Esophagus muscularis mucosa (tissue), 4 donors: ENCODE results near the gene PLXDC2. TPM values are rescaled to one million over a fixed set of nuclear protein-coding genes. Genes with fewer than 3 reads are reported as not detected.

ENCODE experiments used
- DNase-seq: peaks from one replicate; pipeline ENCODE4 v3.0.0-alpha.2; 2017; ENCODE audit errors: extremely low spot score
- H3K27ac ChIP-seq, 4 donors: fragments of 200-600 bp; sonication (generic); replicated peaks in 1 of 4; 1 replicate in 3 of 4; 2 replicates in 1 of 4; pipeline ENCODE4 v1.5.1; 2016 to 2019; ENCODE audit warnings: mild to moderate bottlenecking in 1 of 4
- H3K27me3 ChIP-seq, 4 donors: fragments of 200-600 bp; sonication (generic); one replicate each; pipeline versions ENCODE4 v1.5.1 to v1.6.0; 2016 to 2019
- H3K36me3 ChIP-seq, 4 donors: fragments of 200-600 bp; sonication (generic); one replicate each; pipeline ENCODE4 v1.5.1; 2016 to 2019
- H3K4me1 ChIP-seq, 4 donors: fragments of 200-600 bp; sonication (generic); one replicate each; pipeline ENCODE4 v1.5.1; 2016 to 2019
- H3K4me3 ChIP-seq, 4 donors: fragments of 200-600 bp; sonication (generic); 1 replicate in 2 of 4; 2 replicates in 2 of 4; pipeline ENCODE4 v1.5.1; 2016 to 2019; ENCODE audit warnings: mild to moderate bottlenecking in 4 of 4, moderate library complexity in 1 of 4
- H3K9me3 ChIP-seq, 4 donors: fragments of 200-600 bp; sonication (generic); 1 replicate in 3 of 4; 2 replicates in 1 of 4; pipeline ENCODE4 v1.5.1; 2016 to 2019
- EP300 ChIP-seq: sonication (generic); formaldehyde crosslinking; IDR thresholded peaks from one replicate; pipeline ENCODE4 v1.6.1; 2017; ENCODE audit warnings: antibody characterized with exemption
- POLR2A ChIP-seq: fragments of 450-650 bp; IDR thresholded peaks from one replicate; pipeline ENCODE4 v1.6.1; 2017; ENCODE audit warnings: antibody characterized with exemption, moderate library complexity, mild to moderate bottlenecking, low read depth
- POLR2AphosphoS5 ChIP-seq, 2 donors: sonication (generic); formaldehyde crosslinking; IDR thresholded peaks; one replicate each; pipeline ENCODE4 v1.6.1; 2017; ENCODE audit warnings: antibody characterized with exemption in 2 of 2
- WGBS: methylation state at CpG from one replicate; pipeline ENCODE4 v1.1.5; 2018; 5-methylcytosine and 5-hydroxymethylcytosine counted together
- intact Hi-C: fragments of 100-400 bp; cut with DNase I; formaldehyde crosslinking; loops from one replicate; pipeline ENCODE4 v1.15.1; 2023
- total RNA-seq, 4 donors: library from RNA; depleted of rRNA; stranded (reverse); fragments of >200 nt; gene quantifications; one replicate each; pipeline versions ENCODE4 v1.1.0 to v1.2.1, GENCODE V29; 2016
- TF ChIP-seq, protein P1 (sequence below), 3 experiments: fragments of 200-600 bp in 2 of 3; fragments of 450-650 bp in 1 of 3; sonication (generic) in 2 of 3; IDR thresholded peaks; one replicate each; pipeline ENCODE4 v1.5.1; 2017 to 2019; ENCODE audit warnings: antibody characterized with exemption in 3 of 3, mild to moderate bottlenecking in 2 of 3, moderate library complexity in 1 of 3

The PLXDC2 gene
- total RNA-seq, 4 donors from 2014 or later: 28.7 to 54.2 (median 42.4) TPM

DNA sequence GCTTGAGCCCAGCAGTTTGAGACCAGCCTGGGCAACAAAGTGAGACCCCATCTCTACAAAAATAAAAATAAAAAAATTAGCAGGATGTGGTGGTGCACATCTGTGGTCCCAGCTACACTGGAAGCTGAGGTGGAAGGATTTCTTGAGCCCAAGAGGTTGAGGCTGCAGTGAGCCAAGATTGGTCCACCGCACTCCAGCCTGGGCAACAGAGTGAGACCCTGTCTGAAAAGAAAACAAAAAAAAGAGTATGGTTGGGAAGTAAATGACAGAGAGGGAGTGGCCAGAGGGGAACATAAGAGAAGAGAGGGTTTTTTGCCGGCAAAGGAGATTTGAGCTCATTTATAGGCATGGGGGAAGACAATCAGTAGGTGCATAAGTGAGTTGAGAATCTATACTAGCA, 19.7 kb downstream of the PLXDC2 start:
- Histone ChIP-seq H3K27ac (no peak overlapping the region), H3K9me3 (no peaks in the 10 kb centered on the region), H3K4me3 (no peak overlapping the region), H3K4me1 (peaks cover 0 to 26% (median 17%) of the 10 kb centered on the region in 4 donors), H3K27me3 (no peaks in the 10 kb centered on the region), H3K36me3 (no peaks in the 10 kb centered on the region)
- DNase-seq: no peak
- 93% methylated on average over 2 of the region's 2 CpGs for WGBS
- intact Hi-C loops: no loop called here
- TF ChIP-seq POLR2A (no peak), POLR2AphosphoS5 (IDR thresholded peaks at IDR 0.05) (no peak), EP300 (no peak)
- TF ChIP-seq, protein P1, sequence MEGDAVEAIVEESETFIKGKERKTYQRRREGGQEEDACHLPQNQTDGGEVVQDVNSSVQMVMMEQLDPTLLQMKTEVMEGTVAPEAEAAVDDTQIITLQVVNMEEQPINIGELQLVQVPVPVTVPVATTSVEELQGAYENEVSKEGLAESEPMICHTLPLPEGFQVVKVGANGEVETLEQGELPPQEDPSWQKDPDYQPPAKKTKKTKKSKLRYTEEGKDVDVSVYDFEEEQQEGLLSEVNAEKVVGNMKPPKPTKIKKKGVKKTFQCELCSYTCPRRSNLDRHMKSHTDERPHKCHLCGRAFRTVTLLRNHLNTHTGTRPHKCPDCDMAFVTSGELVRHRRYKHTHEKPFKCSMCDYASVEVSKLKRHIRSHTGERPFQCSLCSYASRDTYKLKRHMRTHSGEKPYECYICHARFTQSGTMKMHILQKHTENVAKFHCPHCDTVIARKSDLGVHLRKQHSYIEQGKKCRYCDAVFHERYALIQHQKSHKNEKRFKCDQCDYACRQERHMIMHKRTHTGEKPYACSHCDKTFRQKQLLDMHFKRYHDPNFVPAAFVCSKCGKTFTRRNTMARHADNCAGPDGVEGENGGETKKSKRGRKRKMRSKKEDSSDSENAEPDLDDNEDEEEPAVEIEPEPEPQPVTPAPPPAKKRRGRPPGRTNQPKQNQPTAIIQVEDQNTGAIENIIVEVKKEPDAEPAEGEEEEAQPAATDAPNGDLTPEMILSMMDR (IDR thresholded peaks at IDR 0.05): no peak

DNA sequence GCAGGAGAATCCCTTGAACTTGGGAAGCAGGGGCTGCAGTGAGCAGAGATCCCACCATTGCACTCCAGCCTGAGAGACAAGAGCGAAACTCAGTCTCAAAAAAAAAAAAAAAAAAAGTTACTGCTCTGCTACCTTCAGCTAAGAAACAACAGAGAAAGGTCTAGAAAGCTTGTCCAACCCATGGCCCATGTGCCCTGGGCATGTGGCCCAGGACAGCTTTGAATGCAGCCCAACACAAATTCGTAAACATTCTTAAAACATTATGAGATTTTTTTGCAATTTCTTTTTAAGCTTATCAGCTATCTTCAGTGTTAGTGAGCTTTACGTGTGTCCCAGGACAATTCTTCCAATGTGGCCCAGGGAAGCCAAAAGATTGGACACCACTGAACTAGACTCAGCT, 22.9 kb downstream of the PLXDC2 start:
- WGBS: 79% methylated on average over 3 of the region's 3 CpGs
- H3K27ac ChIP-seq: no peak overlapping the region

DNA sequence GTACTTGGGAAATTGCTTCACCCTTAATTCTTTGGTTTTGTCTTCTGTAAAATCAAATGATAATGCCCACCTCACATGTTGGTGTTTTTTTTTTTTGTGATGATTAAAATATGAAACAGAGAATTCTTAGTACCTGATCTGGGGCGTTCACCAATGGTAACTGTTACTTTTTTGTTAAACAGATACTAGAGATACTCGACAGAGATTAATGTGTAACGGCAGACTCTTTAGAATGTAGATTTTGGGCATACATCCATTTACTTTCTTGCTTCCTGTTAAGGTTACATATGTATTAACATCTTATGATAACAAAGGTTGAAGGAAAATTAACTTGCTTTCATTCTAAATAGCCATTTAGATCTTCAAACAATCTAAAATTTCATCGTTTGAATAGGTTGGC, 23.3 kb downstream of the PLXDC2 start:
- no peak overlapping the region for H3K4me3 ChIP-seq
- no peak for DNase-seq
- TF ChIP-seq POLR2A: no peak
- TF ChIP-seq POLR2AphosphoS5 (IDR thresholded peaks at IDR 0.05): no peak
- TF ChIP-seq, protein P1 (IDR thresholded peaks at IDR 0.05): no peak
- TF ChIP-seq EP300: no peak
- WGBS: 68% methylated on average over 4 of the region's 4 CpGs
- no peaks in the 10 kb centered on the region for H3K36me3 ChIP-seq
- peaks cover 0 to 39% (median 10%) of the 10 kb centered on the region in 4 donors for H3K4me1 ChIP-seq
- intact Hi-C loops: no loop called here
- H3K27ac ChIP-seq: no peak overlapping the region
- H3K9me3 ChIP-seq: no peaks in the 10 kb centered on the region
- no peaks in the 10 kb centered on the region for H3K27me3 ChIP-seq

More for the DNA sequence above, 22.9 kb downstream of the PLXDC2 start:
- H3K4me1 ChIP-seq: peaks cover 0 to 39% (median 10%) of the 10 kb centered on the region in 4 donors
- H3K36me3 ChIP-seq: no peaks in the 10 kb centered on the region
- H3K27me3 ChIP-seq: no peaks in the 10 kb centered on the region
- TF ChIP-seq, protein P1 (IDR thresholded peaks at IDR 0.05): no peak
- TF ChIP-seq POLR2AphosphoS5 (IDR thresholded peaks at IDR 0.05) (no peak), EP300 (no peak), POLR2A (no peak)
- no peaks in the 10 kb centered on the region for H3K9me3 ChIP-seq
- no peak overlapping the region for H3K4me3 ChIP-seq
- DNase-seq: no peak
- intact Hi-C loops: no loop called here

DNA sequence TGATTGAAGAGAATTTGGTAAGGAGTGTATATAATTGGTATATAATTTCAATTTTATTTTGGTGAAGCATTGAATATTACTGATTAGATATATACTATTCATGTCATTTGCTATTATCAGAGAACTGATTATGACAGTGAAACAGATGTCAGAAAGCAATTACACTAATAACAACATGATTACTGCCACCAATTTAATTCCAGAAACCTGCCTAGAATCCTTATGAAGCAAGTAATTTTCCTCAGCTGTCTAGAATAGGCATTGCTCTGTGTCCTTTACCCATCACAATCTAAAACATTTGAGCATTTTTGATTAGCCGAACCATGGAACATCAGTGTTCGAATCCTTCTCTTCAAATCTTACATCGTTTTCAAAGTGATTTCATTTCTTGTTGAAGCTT, 24.5 kb downstream of the PLXDC2 start:
- H3K4me1 ChIP-seq: peaks cover 0 to 46% (median 15%) of the 10 kb centered on the region in 4 donors
- H3K27ac ChIP-seq: no peak overlapping the region
- TF ChIP-seq POLR2AphosphoS5 (IDR thresholded peaks at IDR 0.05): no peak
- TF ChIP-seq POLR2A: no peak
- no peak for TF ChIP-seq EP300
- TF ChIP-seq, protein P1 (IDR thresholded peaks at IDR 0.05): no peak
- no peak overlapping the region for H3K4me3 ChIP-seq
- no peaks in the 10 kb centered on the region for H3K9me3 ChIP-seq
- H3K27me3 ChIP-seq: no peaks in the 10 kb centered on the region
- intact Hi-C loops: no loop called here
- H3K36me3 ChIP-seq: no peaks in the 10 kb centered on the region
- DNase-seq: no peak
- 94% methylated on average over 3 of the region's 3 CpGs for WGBS

DNA sequence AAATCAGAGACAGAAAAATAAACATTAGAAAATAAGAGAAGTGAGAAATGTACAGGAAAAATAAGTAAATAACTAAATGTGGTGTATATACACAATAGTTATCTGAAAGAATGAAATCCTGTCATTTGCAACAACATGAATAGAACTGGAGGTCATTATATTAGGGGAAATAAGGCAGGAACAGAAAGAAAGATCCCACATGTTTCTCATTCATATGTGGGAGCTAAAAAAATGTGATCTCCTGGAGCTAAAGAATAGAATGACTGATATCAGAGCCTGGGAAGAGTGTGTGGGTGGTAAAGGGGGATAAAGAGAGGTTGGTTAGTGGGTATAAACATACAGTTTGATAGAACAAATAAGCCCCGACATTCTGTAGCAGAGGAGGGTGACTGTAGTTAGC, 27.3 kb downstream of the PLXDC2 start:
- no peaks in the 10 kb centered on the region for H3K36me3 ChIP-seq
- no peak overlapping the region for H3K4me3 ChIP-seq
- H3K4me1 ChIP-seq: peaks cover 0 to 39% (median 16%) of the 10 kb centered on the region in 4 donors
- no peaks in the 10 kb centered on the region for H3K9me3 ChIP-seq
- H3K27ac ChIP-seq: no peak overlapping the region
- no peak for DNase-seq
- WGBS: 39% methylated on average over 1 of the region's 1 CpG
- intact Hi-C loops: no loop called here
- no peaks in the 10 kb centered on the region for H3K27me3 ChIP-seq
- no peak for TF ChIP-seq POLR2AphosphoS5 (IDR thresholded peaks at IDR 0.05)
